HepG2 (cell line): ENCODE results near the gene RAPGEF6. TPM values are rescaled to one million over a fixed set of nuclear protein-coding genes. Genes with fewer than 3 reads are reported as not detected.
A peak's percentile ranks its signal among the peaks of the same experiment; 100 is the strongest.

Experiments used
- ATAC-seq: fragments of 200-7000 bp; cut with Tn5 transposase; 3 replicates; pipeline ENCODE4 v1.9.1; 2020; ENCODE audit warnings: mild to moderate bottlenecking, moderate library complexity
- BruUV-seq: library from RNA; stranded (reverse); fragments of 400-500 nt; replicated peaks from 2 replicates; lab custom pipeline; 2021; lab: Mats Ljungman, UMichigan
- CTCF ChIA-PET: fragments of 300-600 bp; formaldehyde crosslinking; extraction: SDS; loops from one replicate; lab custom pipeline; 2021; ENCODE audit warnings: low total read pairs, inconsistent platforms, low intra/inter-chr PET ratio; lab: Yijun Ruan, JAX
- POLR2A ChIA-PET: fragments of 350-600 bp; sonication (Branson Sonifier 250); formaldehyde crosslinking; loops from one replicate; lab custom pipeline; 2020; ENCODE audit warnings: antibody characterized with exemption, inconsistent platforms; lab: Yijun Ruan, JAX
- DNase-seq: peaks from one replicate; pipeline ENCODE4 v3.0.0-alpha.2; 2015; ENCODE audit warnings: low spot score
- FAIRE-seq: peaks from 3 replicates; lab custom pipeline; 2011; peaks lifted over from hg19 to GRCh38; lab: Jason Lieb, UNC
- H2AFZ ChIP-seq: one replicate; pipeline ENCODE4 v1.6.1; 2011; ENCODE audit warnings: low read length, inconsistent platforms
- H3K27ac ChIP-seq: fragments of 300-600 bp; 3 replicates; pipeline ENCODE4 v1.8.0; 2011; ENCODE audit warnings: mixed run types, mild to moderate bottlenecking, mixed read lengths, low read length, inconsistent platforms; ENCODE audit not compliant: insufficient read depth; ENCODE audit errors: extremely low read length
- H3K27me3 ChIP-seq, 2 experiments: fragments of 200-600 bp in 1 of 2; 2 replicates in 1 of 2; 3 replicates in 1 of 2; pipeline versions ENCODE4 v1.6.0 to v1.8.0; 2011; ENCODE audit warnings: low read length in 2 of 2, mild to moderate bottlenecking in 2 of 2, moderate library complexity in 2 of 2, inconsistent platforms in 1 of 2; ENCODE audit not compliant: insufficient read depth in 2 of 2, control insufficient read depth in 1 of 2
- H3K36me3 ChIP-seq, 2 experiments: fragments of 200-600 bp in 1 of 2; replicated peaks in 1 of 2; 2 replicates in 1 of 2; 3 replicates in 1 of 2; pipeline versions ENCODE4 v1.5.1 to v1.8.0; 2011; ENCODE audit warnings: low read length in 2 of 2, inconsistent platforms in 1 of 2; ENCODE audit not compliant: insufficient read depth in 2 of 2, control insufficient read depth in 1 of 2
- H3K4me1 ChIP-seq: 2 replicates; pipeline ENCODE4 v1.5.1; 2012; ENCODE audit warnings: low read length, inconsistent platforms; ENCODE audit not compliant: insufficient read depth
- H3K4me2 ChIP-seq: 2 replicates; pipeline ENCODE4 v1.6.0; 2011; ENCODE audit warnings: low read depth, low read length, inconsistent platforms
- H3K4me3 ChIP-seq, 3 experiments: fragments of 200-600 bp in 1 of 3; sonication (generic), shearing (Covaris generic) in 1 of 3; replicated peaks in 1 of 3; 2 replicates each; pipeline ENCODE4 v1.5.1; 2011 to 2016; ENCODE audit warnings: low read length in 3 of 3, inconsistent platforms in 2 of 3, low read depth in 2 of 3, mild to moderate bottlenecking in 2 of 3, control low read depth in 1 of 3, mixed read lengths in 1 of 3; ENCODE audit not compliant: insufficient read depth in 1 of 3
- H3K79me2 ChIP-seq: one replicate; pipeline ENCODE4 v1.6.1; 2011; ENCODE audit warnings: low read length, inconsistent platforms; ENCODE audit not compliant: insufficient read depth
- H3K9ac ChIP-seq: 2 replicates; pipeline ENCODE4 v1.6.0; 2011; ENCODE audit warnings: mild to moderate bottlenecking, low read depth, low read length, inconsistent platforms; ENCODE audit not compliant: insufficient read depth
- H3K9me3 ChIP-seq: 2 replicates; pipeline ENCODE4 v1.5.1; 2012; ENCODE audit warnings: mild to moderate bottlenecking, low read length
- H4K20me1 ChIP-seq: 2 replicates; pipeline ENCODE4 v1.6.0; 2011; ENCODE audit warnings: inconsistent platforms, mild to moderate bottlenecking, low read length, moderate library complexity; ENCODE audit not compliant: insufficient read depth
- FOXO1 ChIP-seq: sonication (generic); formaldehyde crosslinking; IDR thresholded peaks from 2 replicates; pipeline ENCODE4 v1.4.0; 2020; ENCODE audit warnings: missing genetic modification reagents
- ONECUT2 ChIP-seq: sonication (generic); formaldehyde crosslinking; IDR thresholded peaks from 2 replicates; pipeline ENCODE4 v1.4.0; 2020; ENCODE audit warnings: missing genetic modification reagents
- PBX2 ChIP-seq: IDR thresholded peaks from 2 replicates; pipeline ENCODE4 v1.6.1; 2016; ENCODE audit warnings: control low read depth
- RBM39 ChIP-seq: fragments of 200-400 bp; formaldehyde crosslinking; IDR thresholded peaks from one replicate; pipeline ENCODE4 v1.6.1; 2018; ENCODE audit warnings: antibody characterized with exemption, mild to moderate bottlenecking, low read depth, low read length; ENCODE audit not compliant: poor library complexity, severe bottlenecking
- RORA ChIP-seq: sonication (generic); formaldehyde crosslinking; IDR thresholded peaks from 2 replicates; pipeline ENCODE4 v1.5.0; 2020; ENCODE audit warnings: mild to moderate bottlenecking, missing genetic modification reagents, moderate library complexity
- TRIM22 ChIP-seq: fragments of 450-650 bp; IDR thresholded peaks from 2 replicates; pipeline ENCODE4 v1.6.1; 2017
- ZBTB8A ChIP-seq: sonication (generic); formaldehyde crosslinking; IDR thresholded peaks from 2 replicates; pipeline ENCODE4 v1.4.0; 2020; ENCODE audit warnings: mild to moderate bottlenecking, low read depth, missing genetic modification reagents, borderline replicate concordance
- ZFP82 ChIP-seq: sonication (generic); formaldehyde crosslinking; IDR thresholded peaks from 2 replicates; pipeline ENCODE4 v1.5.1; 2020; ENCODE audit warnings: mild to moderate bottlenecking, missing genetic modification reagents, borderline replicate concordance
- ZNF282 ChIP-seq: fragments of 450-650 bp; IDR thresholded peaks from 2 replicates; pipeline ENCODE4 v1.6.1; 2018; ENCODE audit not compliant: partially characterized antibody
- ZNF354B ChIP-seq: sonication (generic); formaldehyde crosslinking; IDR thresholded peaks from 2 replicates; pipeline ENCODE4 v1.8.0; 2022; ENCODE audit warnings: mild to moderate bottlenecking, missing genetic modification reagents
- ZNF644 ChIP-seq: IDR thresholded peaks from 2 replicates; pipeline ENCODE4 v1.6.1; 2016; ENCODE audit warnings: low read depth
- ZSCAN31 ChIP-seq: sonication (generic); formaldehyde crosslinking; IDR thresholded peaks from 2 replicates; pipeline ENCODE4 v1.5.0; 2020; ENCODE audit warnings: low read depth, mild to moderate bottlenecking, missing genetic modification reagents
- WGBS: methylation state at CpG from one replicate; pipeline ENCODE4 v1.1.6; 2017; ENCODE audit warnings: low lambda C conversion rate; 5-methylcytosine and 5-hydroxymethylcytosine counted together
- in situ Hi-C: cut with HindIII; loops from 2 replicates; pipeline ENCODE4 v1.10.0; 2017; ENCODE audit warnings: low pct_unique_long_range_greater_than_20kb; ENCODE audit not compliant: extremely low pct_ligation_motif_present
- intact Hi-C: fragments of 100-400 bp; cut with micrococcal nuclease; formaldehyde crosslinking; loops from one replicate; pipeline ENCODE4 v1.10.0; 2022; ENCODE audit not compliant: unreplicated experiment
- polyA plus RNA-seq, 8 experiments: library from polyadenylated mRNA; depleted of rRNA in 3 of 8; stranded (reverse) in 7 of 8; unstranded in 1 of 8; fragments of >200 nt; fragmentation: Illumina TruSeq in 4 of 8; extraction: Trizol in 4 of 8; gene quantifications; 2 replicates each; pipeline versions ENCODE4 v1.2.1 to v1.2.3, GENCODE V29; 2011 to 2016; ENCODE audit warnings: low read depth in 4 of 8, missing spikeins in 1 of 8, mixed read lengths in 1 of 8; ENCODE audit not compliant: insufficient read depth in 1 of 8
- total RNA-seq, 5 experiments: library from RNA; depleted of rRNA; stranded (reverse); fragments of >200 nt; fragmentation: Illumina TruSeq; extraction: Trizol; gene quantifications; 2 replicates each; pipeline ENCODE4 v1.2.3, GENCODE V29; 2016; ENCODE audit warnings: low read depth in 1 of 5

RAPGEF6 gene
- total and polyA plus RNA-seq, 2 of the 13 experiments (the other 11 are each of a cell fraction or from before 2014, with no cell fraction given) = 7.7 to 24.6 TPM

GRCh38 chr5:131639148-131639547, 4.1 kb upstream of the RAPGEF6 start (continued):
- TF ChIP-seq PBX2 = no peak
- TF ChIP-seq ONECUT2 (CRISPR knock-in tag) = no peak
- no peak for TF ChIP-seq ZNF644 (CRISPR knock-in tag)
- TF ChIP-seq FOXO1 (CRISPR knock-in tag) = no peak
- no peak for TF ChIP-seq ZFP82 (CRISPR knock-in tag)

GRCh38 chr5:131637694-131638093, 2.7 kb upstream of the RAPGEF6 start:
- intact Hi-C loops = loop anchor here (2.0 kb wide), 1 partner anchor 19 kb away; no protein-coding TSS in a partner anchor
- H3K27me3 ChIP-seq = no peaks in the 10 kb centered on the region; a peak in 1 of 5 replicates
- H4K20me1 ChIP-seq = no peaks in the 10 kb centered on the region
- H3K4me3 ChIP-seq = no peak overlapping the region
- ATAC-seq (no peak), DNase-seq (no peak), FAIRE-seq (no peak)
- H3K4me2 ChIP-seq = no peak overlapping the region
- no TSS peak for BruUV-seq
- H3K9ac ChIP-seq = no peak overlapping the region
- ChIA-PET POLR2A (no interaction called here), CTCF (no interaction called here)
- peaks cover 22% of the 10 kb centered on the region for H3K79me2 ChIP-seq
- H3K9me3 ChIP-seq = no peaks in the 10 kb centered on the region
- H3K27ac ChIP-seq = no peak overlapping the region
- TF ChIP-seq ZNF282 = no peak
- no peak for TF ChIP-seq RBM39
- TF ChIP-seq ZSCAN31 (CRISPR knock-in tag) = peak; percentile 38; the same call in 1 of the 2 replicates
- TF ChIP-seq TRIM22 = no peak
- no peak for TF ChIP-seq ZBTB8A
- no peak for TF ChIP-seq RORA (CRISPR knock-in tag)
- no peak for TF ChIP-seq ZNF354B (CRISPR knock-in tag)
- peaks cover 17% of the 10 kb centered on the region for H3K4me1 ChIP-seq
- no peak overlapping the region for H2AFZ ChIP-seq
- 93% methylated on average over 4 of the region's 4 CpGs for WGBS
- in situ Hi-C loops = no loop called here
- H3K36me3 ChIP-seq = peaks cover 0 to under 1% of the 10 kb centered on the region in 2 experiments; a peak in 1 of 5 replicates
